Skeletal muscle tissue (tissue), 4 donors: ENCODE measurements around the gene NOC4L. TPM values are rescaled to one million over a fixed set of nuclear protein-coding genes. Genes with fewer than 3 reads are reported as not detected.
"Not testable (repeated sequence)": the region's sequence is repeated elsewhere in the genome, so short reads cannot be mapped to it uniquely, and the experiment has no call there.

ENCODE experiments used
- H3K27ac ChIP-seq: one replicate; pipeline ENCODE4 v1.7.0; 2013; ENCODE audit warnings: mild to moderate bottlenecking, low read depth, low read length, inconsistent platforms
- H3K27me3 ChIP-seq, 3 donors: one replicate each; pipeline ENCODE4 v1.7.0; 2013; ENCODE audit warnings: low read length in 3 of 3; ENCODE audit not compliant: control insufficient read depth in 3 of 3, insufficient read depth in 3 of 3
- H3K36me3 ChIP-seq, 3 donors: one replicate each; pipeline ENCODE4 v1.7.0; 2013; ENCODE audit warnings: low read length in 3 of 3; ENCODE audit not compliant: control insufficient read depth in 3 of 3, insufficient read depth in 3 of 3
- H3K4me1 ChIP-seq, 3 donors: one replicate each; pipeline ENCODE4 v1.7.0; 2013; ENCODE audit warnings: low read length in 3 of 3, mild to moderate bottlenecking in 3 of 3; ENCODE audit not compliant: control insufficient read depth in 3 of 3, insufficient read depth in 3 of 3
- H3K4me3 ChIP-seq, 3 donors: one replicate each; pipeline ENCODE4 v1.7.0; 2013; ENCODE audit warnings: low read length in 3 of 3
- H3K9ac ChIP-seq, 3 donors: one replicate each; pipeline ENCODE4 v1.7.0; 2013; ENCODE audit warnings: low read length in 3 of 3, mild to moderate bottlenecking in 3 of 3, moderate library complexity in 2 of 3, low read depth in 1 of 3
- H3K9me3 ChIP-seq, 3 donors: one replicate each; pipeline ENCODE4 v1.7.0; 2013; ENCODE audit warnings: low read length in 3 of 3; ENCODE audit not compliant: control insufficient read depth in 3 of 3
- total RNA-seq: library from RNA; depleted of rRNA; stranded (reverse); fragments of >200 nt; gene quantifications from one replicate; pipeline ENCODE4 v1.2.3, GENCODE V29; 2014
- donor health status: Osteomylitis.

NOC4L gene
- total RNA-seq, 1 donor from 2014 or later = 5.7 TPM

DNA sequence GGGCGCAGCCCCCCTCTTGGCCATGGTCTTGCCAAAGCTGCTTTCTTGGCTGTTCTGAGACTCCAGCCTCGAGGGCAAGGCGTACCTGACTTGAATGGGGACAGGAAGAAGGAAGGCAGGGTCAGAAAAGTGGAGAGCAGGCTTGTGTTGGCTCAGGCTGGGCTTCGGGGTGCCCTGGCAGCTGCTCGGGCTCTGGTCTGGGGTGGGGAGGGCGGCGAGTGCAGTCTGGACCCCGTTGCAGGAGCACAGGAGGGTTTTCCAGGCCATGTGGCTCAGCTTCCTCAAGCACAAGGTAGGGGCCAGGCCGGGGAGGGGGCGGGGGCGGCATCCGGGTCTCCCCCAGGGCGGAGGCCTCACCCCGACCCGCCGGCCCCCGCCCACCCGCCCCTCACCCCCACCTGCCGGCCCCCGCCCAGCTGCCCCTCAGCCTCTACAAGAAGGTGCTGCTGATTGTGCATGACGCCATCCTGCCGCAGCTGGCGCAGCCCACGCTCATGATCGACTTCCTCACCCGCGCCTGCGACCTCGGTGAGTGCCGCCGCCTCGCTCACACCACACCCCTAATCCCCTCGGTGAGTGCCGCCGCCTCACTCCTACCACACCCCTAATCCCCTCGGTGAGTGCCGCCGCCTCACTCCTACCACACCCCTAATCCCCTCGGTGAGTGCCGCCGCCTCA, 4.2 kb downstream of the NOC4L start:
- no peak overlapping the region for H3K27ac ChIP-seq
- H3K4me1 ChIP-seq = peaks cover 9 to 13% (median 10%) of the 10 kb centered on the region in 3 donors
- H3K9ac ChIP-seq = no peak overlapping the region
- H3K4me3 ChIP-seq = no peak overlapping the region
- H3K27me3 ChIP-seq = no peaks in the 10 kb centered on the region
- no peaks in the 10 kb centered on the region for H3K9me3 ChIP-seq
- peaks cover 9 to 19% (median 12%) of the 10 kb centered on the region in 3 donors for H3K36me3 ChIP-seq

DNA sequence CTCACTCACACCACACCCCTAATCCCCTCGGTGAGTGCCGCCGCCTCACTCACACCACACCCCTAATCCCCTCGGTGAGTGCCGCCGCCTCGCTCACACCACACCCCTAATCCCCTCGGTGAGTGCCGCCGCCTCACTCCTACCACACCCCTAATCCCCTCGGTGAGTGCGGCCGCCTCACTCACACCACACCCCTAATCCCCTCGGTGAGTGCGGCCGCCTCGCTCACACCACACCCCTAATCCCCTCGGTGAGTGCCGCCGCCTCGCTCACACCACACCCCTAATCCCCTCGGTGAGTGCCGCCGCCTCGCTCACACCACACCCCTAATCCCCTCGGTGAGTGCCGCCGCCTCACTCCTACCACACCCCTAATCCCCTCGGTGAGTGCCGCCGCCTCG, 5.3 kb downstream of the NOC4L start:
- H3K4me1 ChIP-seq = peaks cover 15 to 17% (median 17%) of the 10 kb centered on the region in 3 donors
- H3K9me3 ChIP-seq, H3K27ac ChIP-seq, H3K27me3 ChIP-seq, H3K9ac ChIP-seq, H3K4me3 ChIP-seq: not testable (repeated sequence)
- peaks cover 9 to 19% (median 12%) of the 10 kb centered on the region in 3 donors for H3K36me3 ChIP-seq

DNA sequence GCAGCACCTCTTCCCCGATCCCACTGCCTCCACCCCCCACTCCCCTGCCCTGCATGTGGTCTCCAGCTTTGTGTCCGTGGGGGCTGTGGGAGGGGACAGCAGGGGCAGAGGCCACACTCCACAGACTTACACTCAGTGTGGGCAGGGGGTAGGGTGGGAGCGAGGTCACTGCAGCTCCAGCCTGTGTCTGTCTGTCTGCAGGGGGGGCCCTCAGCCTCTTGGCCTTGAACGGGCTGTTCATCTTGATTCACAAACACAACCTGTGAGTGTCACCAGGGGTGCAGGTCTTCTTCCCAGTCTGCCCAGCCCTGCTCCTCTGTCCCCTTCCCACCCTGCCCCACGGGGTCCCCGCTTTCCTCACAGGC, 6.5 kb downstream of the NOC4L start:
- H3K4me1 ChIP-seq = peaks cover 5 to 7% (median 6%) of the 10 kb centered on the region in 3 donors
- H3K9ac ChIP-seq = no peak overlapping the region
- H3K27ac ChIP-seq = no peak overlapping the region
- H3K36me3 ChIP-seq = peaks cover 9 to 16% (median 15%) of the 10 kb centered on the region in 3 donors
- H3K27me3 ChIP-seq = peaks cover 0 to 3% (median 2%) of the 10 kb centered on the region in 3 donors
- H3K4me3 ChIP-seq = no peak overlapping the region
- H3K9me3 ChIP-seq = no peaks in the 10 kb centered on the region

DNA sequence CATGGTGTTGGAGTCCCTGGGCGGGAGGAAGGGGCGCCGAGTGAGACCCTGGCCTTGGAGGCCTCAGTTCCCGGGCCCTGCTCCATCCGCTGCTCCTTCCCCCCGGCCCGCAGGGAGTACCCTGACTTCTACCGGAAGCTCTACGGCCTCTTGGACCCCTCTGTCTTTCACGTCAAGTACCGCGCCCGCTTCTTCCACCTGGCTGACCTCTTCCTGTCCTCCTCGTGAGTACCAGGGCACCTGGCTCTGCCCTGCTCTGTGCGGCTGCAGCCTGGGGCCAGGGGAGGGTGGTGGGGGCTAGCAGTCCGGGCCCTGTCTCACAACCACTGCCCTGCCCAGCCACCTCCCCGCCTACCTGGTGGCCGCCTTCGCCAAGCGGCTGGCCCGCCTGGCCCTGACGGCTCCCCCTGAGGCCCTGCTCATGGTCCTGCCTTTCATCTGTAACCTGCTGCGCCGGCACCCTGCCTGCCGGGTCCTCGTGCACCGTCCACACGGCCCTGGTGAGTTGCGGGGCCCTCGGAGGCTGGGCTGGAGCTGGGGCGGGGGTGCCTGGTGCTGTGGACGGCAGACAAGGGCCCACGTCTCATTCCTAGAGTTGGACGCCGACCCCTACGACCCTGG, 7.0 kb downstream of the NOC4L start:
- Histone ChIP-seq H3K27ac (no peak overlapping the region), H3K9ac (no peak overlapping the region), H3K4me1 (peaks cover 5 to 7% (median 6%) of the 10 kb centered on the region in 3 donors), H3K36me3 (peaks cover 14 to 20% (median 19%) of the 10 kb centered on the region in 3 donors), H3K27me3 (peaks cover 0 to 3% (median 2%) of the 10 kb centered on the region in 3 donors), H3K4me3 (no peak overlapping the region), H3K9me3 (no peaks in the 10 kb centered on the region)

DNA sequence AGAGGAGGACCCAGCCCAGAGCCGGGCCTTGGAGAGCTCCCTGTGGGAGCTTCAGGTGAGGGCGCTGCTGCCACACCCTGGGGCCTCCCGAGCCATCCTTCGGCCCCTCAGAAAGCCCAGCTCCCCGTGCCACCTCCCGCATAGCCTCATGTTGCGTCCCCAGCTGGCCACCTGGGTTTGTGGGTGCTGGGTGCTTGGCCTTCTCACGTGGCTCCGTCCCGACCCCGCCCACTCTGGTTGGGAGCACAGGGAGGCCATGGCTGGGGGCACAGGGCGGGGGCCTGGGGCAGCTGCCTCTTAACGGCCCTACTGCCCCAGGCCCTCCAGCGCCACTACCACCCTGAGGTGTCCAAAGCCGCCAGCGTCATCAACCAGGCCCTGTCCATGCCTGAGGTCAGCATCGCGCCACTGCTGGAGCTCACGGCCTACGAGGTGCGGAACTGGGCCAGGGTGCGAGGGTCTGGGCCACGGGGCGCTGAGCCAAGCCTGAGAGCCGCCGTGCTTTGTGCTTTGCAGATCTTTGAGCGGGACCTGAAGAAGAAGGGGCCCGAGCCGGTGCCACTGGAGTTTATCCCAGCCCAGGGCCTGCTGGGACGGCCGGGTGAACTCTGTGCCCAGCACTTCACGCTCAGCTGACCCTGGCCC, 7.6 kb downstream of the NOC4L start:
- H3K36me3 ChIP-seq = peaks cover 16 to 23% (median 19%) of the 10 kb centered on the region in 3 donors
- no peak overlapping the region for H3K9ac ChIP-seq
- no peak overlapping the region for H3K4me3 ChIP-seq
- H3K27me3 ChIP-seq = peaks cover 0 to 3% (median 2%) of the 10 kb centered on the region in 3 donors
- H3K9me3 ChIP-seq = no peaks in the 10 kb centered on the region
- H3K27ac ChIP-seq = no peak overlapping the region
- peaks cover 5 to 7% (median 6%) of the 10 kb centered on the region in 3 donors for H3K4me1 ChIP-seq

DNA sequence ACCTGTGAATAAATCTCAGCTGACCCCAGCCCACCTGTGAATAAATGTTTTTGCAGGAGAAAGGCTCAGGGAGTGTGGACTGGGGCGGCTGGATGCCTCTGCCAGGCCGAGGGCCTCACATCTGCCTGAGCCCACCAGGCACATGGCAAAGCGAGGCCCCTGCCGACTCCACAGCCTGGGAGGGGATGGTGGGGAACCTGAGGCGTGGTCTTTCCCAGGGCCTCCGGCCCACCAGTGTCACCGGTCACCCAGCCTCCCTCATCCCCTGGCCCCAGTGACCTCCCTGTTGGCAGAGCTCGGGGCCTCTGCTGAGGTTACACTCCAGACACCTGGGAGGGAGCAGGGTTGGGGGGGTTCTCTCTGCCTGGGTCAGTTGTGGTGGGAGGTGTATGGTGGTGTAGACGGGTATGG, 8.2 kb downstream of the NOC4L start:
- H3K27me3 ChIP-seq = peaks cover 0 to 3% (median 2%) of the 10 kb centered on the region in 3 donors

DNA sequence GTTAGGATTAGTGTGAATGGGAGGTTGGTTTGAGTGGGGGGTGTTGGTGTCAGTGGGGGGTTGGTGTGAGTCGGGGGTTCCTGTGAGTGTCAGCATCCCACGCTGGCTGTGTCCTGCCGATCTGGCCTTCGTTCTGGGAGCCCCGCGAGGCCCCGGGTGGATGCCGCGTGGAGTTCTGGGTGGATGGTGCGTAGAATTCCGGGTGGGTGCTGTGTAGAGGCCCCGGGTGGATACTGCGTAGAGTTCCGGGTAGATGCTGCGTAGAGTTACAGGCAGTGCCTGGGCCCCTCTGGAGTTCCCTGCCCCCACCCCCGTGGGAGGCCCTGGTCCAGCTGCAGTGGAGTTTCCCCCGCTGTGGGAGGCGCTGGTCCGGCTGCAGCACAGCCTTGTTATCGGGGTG, 8.7 kb downstream of the NOC4L start:
- Histone ChIP-seq H3K4me3 (no peak overlapping the region), H3K36me3 (peaks cover 15 to 28% (median 21%) of the 10 kb centered on the region in 3 donors), H3K27me3 (peaks cover 0 to 3% (median 2%) of the 10 kb centered on the region in 3 donors), H3K9ac (no peak overlapping the region), H3K27ac (no peak overlapping the region), H3K4me1 (peaks cover 5 to 7% (median 6%) of the 10 kb centered on the region in 3 donors), H3K9me3 (no peaks in the 10 kb centered on the region)

More for the DNA sequence above, 8.2 kb downstream of the NOC4L start:
- Histone ChIP-seq H3K9me3 (no peaks in the 10 kb centered on the region), H3K36me3 (peaks cover 15 to 25% (median 19%) of the 10 kb centered on the region in 3 donors), H3K4me1 (peaks cover 5 to 7% (median 6%) of the 10 kb centered on the region in 3 donors), H3K4me3 (no peak overlapping the region), H3K27ac (no peak overlapping the region), H3K9ac (no peak overlapping the region)

DNA sequence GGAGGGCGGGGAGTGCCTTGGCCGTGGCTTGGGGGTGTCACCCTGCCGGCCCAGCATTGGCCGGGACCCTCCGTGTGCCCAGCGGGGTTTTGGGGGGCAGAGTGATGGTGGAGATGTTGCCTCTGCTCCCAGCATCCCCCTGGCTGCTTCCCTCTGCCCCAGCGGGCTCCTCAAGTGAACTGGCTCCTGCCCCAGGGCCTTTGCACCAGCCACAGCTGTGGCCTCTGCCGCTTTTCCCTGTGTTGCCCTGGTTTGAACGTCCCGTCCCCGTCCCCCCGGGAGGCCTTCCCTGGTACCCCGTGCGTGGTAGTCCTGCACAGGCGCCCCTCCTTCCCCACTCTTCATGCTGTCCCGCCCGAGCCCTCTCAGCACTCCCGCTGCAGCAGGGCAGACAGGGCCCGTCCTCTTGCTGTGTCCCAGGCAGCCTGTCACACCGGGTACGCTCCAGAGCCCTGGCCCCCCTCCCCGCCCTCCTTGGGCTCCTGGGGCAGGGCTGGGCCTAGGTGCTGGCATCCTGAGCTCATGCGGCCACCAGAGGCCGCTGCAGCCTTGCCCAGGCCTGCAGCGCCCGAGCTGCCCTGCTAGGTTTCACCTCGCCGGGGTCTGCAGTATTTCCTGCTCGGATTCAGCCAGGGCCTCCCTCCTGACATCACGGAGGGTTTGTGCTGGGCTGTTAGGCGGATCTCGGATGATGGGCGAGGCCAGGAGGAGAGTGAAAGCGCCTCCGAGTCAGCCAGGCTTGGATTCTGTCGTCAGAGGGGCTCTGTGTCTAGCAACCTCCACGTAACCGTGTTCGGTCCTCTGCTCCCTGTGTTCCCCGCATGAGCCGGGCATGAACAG, 9.5 kb downstream of the NOC4L start:
- Histone ChIP-seq H3K4me3 (peak overlapping the region; percentile 25 to 64 (median 46)), H3K4me1 (peaks cover 5 to 7% (median 6%) of the 10 kb centered on the region in 3 donors), H3K9ac (peak overlapping the region; percentile 50 to 75 (median 69)), H3K27me3 (peaks cover 0 to 3% (median 2%) of the 10 kb centered on the region in 3 donors), H3K27ac (no peak overlapping the region), H3K36me3 (peaks cover 13 to 33% (median 25%) of the 10 kb centered on the region in 3 donors), H3K9me3 (no peaks in the 10 kb centered on the region)

DNA sequence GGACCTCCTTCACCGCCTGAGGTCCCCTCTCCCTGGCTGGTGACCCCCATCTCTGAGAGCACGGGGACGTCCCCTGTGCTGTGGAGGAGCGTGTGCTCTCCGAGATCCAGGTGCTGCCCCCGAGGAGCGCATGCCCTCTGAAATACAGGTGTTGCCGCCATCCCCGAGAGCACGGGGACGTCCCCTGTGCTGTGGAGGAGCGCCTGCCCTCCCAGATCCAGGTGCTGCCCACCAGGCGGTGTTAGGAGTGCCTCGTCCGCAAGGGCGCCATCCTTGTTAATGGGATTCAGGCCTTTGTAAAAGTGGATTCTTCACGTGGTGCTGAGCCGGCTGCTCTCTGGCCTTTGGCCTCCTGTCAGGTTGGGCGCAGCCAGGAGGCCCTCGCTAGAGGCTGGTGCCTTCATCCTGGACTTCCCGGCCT, 10.1 kb downstream of the NOC4L start:
- H3K4me3 ChIP-seq = peak overlapping the region; percentile 25 to 64 (median 46)
- H3K27me3 ChIP-seq = peaks cover 0 to 3% (median 2%) of the 10 kb centered on the region in 3 donors
- peak overlapping the region; percentile 50 to 75 (median 69) for H3K9ac ChIP-seq
- H3K36me3 ChIP-seq = peaks cover 13 to 33% (median 25%) of the 10 kb centered on the region in 3 donors
- peaks cover 5 to 7% (median 6%) of the 10 kb centered on the region in 3 donors for H3K4me1 ChIP-seq
- H3K9me3 ChIP-seq = no peaks in the 10 kb centered on the region
- no peak overlapping the region for H3K27ac ChIP-seq
